HepG2 (cell line): ENCODE data around the gene ARHGEF3. TPM values are rescaled to one million over a fixed set of nuclear protein-coding genes. Genes with fewer than 3 reads are reported as not detected.
A peak's percentile ranks its signal among the peaks of the same experiment; 100 is the strongest.

Experiments
- ISX ChIP-seq: sonication (generic); formaldehyde crosslinking; conservative IDR thresholded peaks from 2 replicates; pipeline ENCODE4 v1.5.0; 2020; ENCODE audit warnings: missing genetic modification reagents
- MXI1 ChIP-seq: IDR thresholded peaks from 3 replicates; pipeline ENCODE4 v1.6.1; 2012; ENCODE audit warnings: low read depth, low read length, inconsistent platforms, borderline replicate concordance
- POLR2G ChIP-seq: fragments of 200-400 bp; formaldehyde crosslinking; IDR thresholded peaks from 2 replicates; pipeline ENCODE4 v1.6.1; 2018; ENCODE audit warnings: mild to moderate bottlenecking, low read depth, low read length, moderate library complexity
- RAD51 ChIP-seq: fragments of 450-650 bp; IDR thresholded peaks from 2 replicates; pipeline ENCODE4 v1.6.1; 2016; ENCODE audit warnings: borderline replicate concordance
- ZBTB7A ChIP-seq: sonication (generic); formaldehyde crosslinking; IDR thresholded peaks from 2 replicates; pipeline ENCODE4 v1.8.0; 2022; ENCODE audit warnings: mild to moderate bottlenecking, missing genetic modification reagents
- ZIK1 ChIP-seq: sonication (generic); formaldehyde crosslinking; IDR thresholded peaks from 2 replicates; pipeline ENCODE4 v1.5.0; 2020; ENCODE audit warnings: mild to moderate bottlenecking, low read depth, missing genetic modification reagents, borderline replicate concordance
- ZNF224 ChIP-seq: sonication (generic); formaldehyde crosslinking; IDR thresholded peaks from 2 replicates; pipeline ENCODE4 v1.5.0; 2020; ENCODE audit warnings: mild to moderate bottlenecking, missing genetic modification reagents
- ZNF331 ChIP-seq: sonication (generic); formaldehyde crosslinking; IDR thresholded peaks from 2 replicates; pipeline ENCODE4 v1.4.0; 2020; ENCODE audit warnings: missing genetic modification reagents
- ZNF619 ChIP-seq: sonication (generic); formaldehyde crosslinking; IDR thresholded peaks from 2 replicates; pipeline ENCODE4 v1.4.0; 2020; ENCODE audit warnings: mild to moderate bottlenecking, missing genetic modification reagents
- polyA plus RNA-seq, 8 experiments: library from polyadenylated mRNA; depleted of rRNA in 3 of 8; stranded (reverse) in 7 of 8; unstranded in 1 of 8; fragments of >200 nt; fragmentation: Illumina TruSeq in 4 of 8; extraction: Trizol in 4 of 8; gene quantifications; 2 replicates each; pipeline versions ENCODE4 v1.2.1 to v1.2.3, GENCODE V29; 2011 to 2016; ENCODE audit warnings: low read depth in 4 of 8, missing spikeins in 1 of 8, mixed read lengths in 1 of 8; ENCODE audit not compliant: insufficient read depth in 1 of 8
- total RNA-seq, 5 experiments: library from RNA; depleted of rRNA; stranded (reverse); fragments of >200 nt; fragmentation: Illumina TruSeq; extraction: Trizol; gene quantifications; 2 replicates each; pipeline ENCODE4 v1.2.3, GENCODE V29; 2016; ENCODE audit warnings: low read depth in 1 of 5
- TF ChIP-seq, protein P1 (sequence below): sonication (generic); formaldehyde crosslinking; IDR thresholded peaks from 2 replicates; pipeline ENCODE4 v1.4.0; 2020; ENCODE audit warnings: missing genetic modification reagents
- TF ChIP-seq, protein P2 (sequence below): sonication (generic); formaldehyde crosslinking; IDR thresholded peaks from 2 replicates; pipeline ENCODE4 v1.4.0; 2020; ENCODE audit warnings: mild to moderate bottlenecking, low read depth, missing genetic modification reagents
- TF ChIP-seq, protein P3 (sequence below): sonication (generic); formaldehyde crosslinking; IDR thresholded peaks from 2 replicates; pipeline ENCODE4 v1.4.0; 2020; ENCODE audit warnings: low read depth, missing genetic modification reagents
- TF ChIP-seq, protein P4 (sequence below): IDR thresholded peaks from 2 replicates; pipeline ENCODE4 v1.6.1; 2012; ENCODE audit warnings: inconsistent platforms
- TF ChIP-seq, protein P5 (sequence below): sonication (generic); formaldehyde crosslinking; conservative IDR thresholded peaks from 2 replicates; pipeline ENCODE4 v1.8.1; 2023; ENCODE audit warnings: missing genetic modification reagents
- TF ChIP-seq, protein P6 (sequence below): sonication (generic); formaldehyde crosslinking; IDR thresholded peaks from 2 replicates; pipeline ENCODE4 v1.5.1; 2020; ENCODE audit warnings: mild to moderate bottlenecking, missing genetic modification reagents, moderate library complexity

Gene ARHGEF3
- total and polyA plus RNA-seq, 2 of the 13 experiments (the other 11 are each of a cell fraction or from before 2014, with no cell fraction given): 14.8 to 23.1 TPM

DNA sequence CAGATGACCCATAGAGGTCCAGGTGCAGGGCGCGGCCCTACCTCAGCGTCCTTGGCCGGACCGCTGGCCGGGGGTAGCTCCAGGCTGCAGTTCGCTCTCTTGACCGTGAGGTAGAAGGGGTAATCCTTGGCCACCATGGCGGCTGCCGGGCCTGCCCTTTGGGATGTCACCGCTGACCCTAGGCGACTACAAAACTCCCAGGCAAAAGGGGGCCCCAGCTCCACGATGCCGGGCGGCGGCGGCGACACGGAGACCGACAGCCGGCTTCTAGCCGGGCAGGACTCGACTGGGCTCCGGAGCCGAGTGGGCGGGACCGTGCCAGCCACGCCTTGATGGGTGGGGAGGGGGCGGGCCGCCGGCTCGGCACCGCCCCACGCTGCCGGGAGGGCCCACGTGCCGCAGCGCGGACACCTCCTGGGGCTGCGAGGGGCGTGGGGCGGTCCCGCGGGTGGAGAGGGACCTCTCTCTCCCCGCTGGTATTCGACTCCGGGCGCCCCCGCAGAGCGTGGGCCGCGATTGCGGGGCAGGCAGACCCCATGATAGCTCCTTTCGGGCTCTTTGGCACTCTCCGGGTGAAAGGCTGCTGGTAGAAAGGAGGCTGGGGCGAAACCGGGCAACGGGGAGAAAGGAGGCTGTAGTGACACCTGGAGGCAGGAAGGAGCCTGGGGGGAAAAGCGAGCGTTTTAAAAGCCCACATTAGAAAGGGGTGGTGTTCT, at the start of gene ARHGEF3 (continued):
- TF ChIP-seq MXI1 (peak; percentile 91), POLR2G (peak; percentile 88), ZIK1 (peak; percentile 37; the same call in 1 of the 2 replicates), ISX (CRISPR knock-in tag) (no peak), RAD51 (no peak), ZNF331 (CRISPR knock-in tag) (no peak), ZNF619 (peak; percentile 87; the same call in 1 of the 2 replicates), ZBTB7A (CRISPR knock-in tag) (no peak), ZNF224 (CRISPR knock-in tag) (0 out of 2 replicates have a peak, but pooled peaks have one; percentile 7)
- TF ChIP-seq, protein P1, sequence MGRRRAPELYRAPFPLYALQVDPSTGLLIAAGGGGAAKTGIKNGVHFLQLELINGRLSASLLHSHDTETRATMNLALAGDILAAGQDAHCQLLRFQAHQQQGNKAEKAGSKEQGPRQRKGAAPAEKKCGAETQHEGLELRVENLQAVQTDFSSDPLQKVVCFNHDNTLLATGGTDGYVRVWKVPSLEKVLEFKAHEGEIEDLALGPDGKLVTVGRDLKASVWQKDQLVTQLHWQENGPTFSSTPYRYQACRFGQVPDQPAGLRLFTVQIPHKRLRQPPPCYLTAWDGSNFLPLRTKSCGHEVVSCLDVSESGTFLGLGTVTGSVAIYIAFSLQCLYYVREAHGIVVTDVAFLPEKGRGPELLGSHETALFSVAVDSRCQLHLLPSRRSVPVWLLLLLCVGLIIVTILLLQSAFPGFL (CRISPR knock-in tag): no peak
- TF ChIP-seq, protein P2, sequence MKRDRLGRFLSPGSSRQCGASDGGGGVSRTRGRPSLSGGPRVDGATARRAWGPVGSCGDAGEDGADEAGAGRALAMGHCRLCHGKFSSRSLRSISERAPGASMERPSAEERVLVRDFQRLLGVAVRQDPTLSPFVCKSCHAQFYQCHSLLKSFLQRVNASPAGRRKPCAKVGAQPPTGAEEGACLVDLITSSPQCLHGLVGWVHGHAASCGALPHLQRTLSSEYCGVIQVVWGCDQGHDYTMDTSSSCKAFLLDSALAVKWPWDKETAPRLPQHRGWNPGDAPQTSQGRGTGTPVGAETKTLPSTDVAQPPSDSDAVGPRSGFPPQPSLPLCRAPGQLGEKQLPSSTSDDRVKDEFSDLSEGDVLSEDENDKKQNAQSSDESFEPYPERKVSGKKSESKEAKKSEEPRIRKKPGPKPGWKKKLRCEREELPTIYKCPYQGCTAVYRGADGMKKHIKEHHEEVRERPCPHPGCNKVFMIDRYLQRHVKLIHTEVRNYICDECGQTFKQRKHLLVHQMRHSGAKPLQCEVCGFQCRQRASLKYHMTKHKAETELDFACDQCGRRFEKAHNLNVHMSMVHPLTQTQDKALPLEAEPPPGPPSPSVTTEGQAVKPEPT: peak; percentile 58; the same call in 1 of the 2 replicates
- TF ChIP-seq, protein P3, sequence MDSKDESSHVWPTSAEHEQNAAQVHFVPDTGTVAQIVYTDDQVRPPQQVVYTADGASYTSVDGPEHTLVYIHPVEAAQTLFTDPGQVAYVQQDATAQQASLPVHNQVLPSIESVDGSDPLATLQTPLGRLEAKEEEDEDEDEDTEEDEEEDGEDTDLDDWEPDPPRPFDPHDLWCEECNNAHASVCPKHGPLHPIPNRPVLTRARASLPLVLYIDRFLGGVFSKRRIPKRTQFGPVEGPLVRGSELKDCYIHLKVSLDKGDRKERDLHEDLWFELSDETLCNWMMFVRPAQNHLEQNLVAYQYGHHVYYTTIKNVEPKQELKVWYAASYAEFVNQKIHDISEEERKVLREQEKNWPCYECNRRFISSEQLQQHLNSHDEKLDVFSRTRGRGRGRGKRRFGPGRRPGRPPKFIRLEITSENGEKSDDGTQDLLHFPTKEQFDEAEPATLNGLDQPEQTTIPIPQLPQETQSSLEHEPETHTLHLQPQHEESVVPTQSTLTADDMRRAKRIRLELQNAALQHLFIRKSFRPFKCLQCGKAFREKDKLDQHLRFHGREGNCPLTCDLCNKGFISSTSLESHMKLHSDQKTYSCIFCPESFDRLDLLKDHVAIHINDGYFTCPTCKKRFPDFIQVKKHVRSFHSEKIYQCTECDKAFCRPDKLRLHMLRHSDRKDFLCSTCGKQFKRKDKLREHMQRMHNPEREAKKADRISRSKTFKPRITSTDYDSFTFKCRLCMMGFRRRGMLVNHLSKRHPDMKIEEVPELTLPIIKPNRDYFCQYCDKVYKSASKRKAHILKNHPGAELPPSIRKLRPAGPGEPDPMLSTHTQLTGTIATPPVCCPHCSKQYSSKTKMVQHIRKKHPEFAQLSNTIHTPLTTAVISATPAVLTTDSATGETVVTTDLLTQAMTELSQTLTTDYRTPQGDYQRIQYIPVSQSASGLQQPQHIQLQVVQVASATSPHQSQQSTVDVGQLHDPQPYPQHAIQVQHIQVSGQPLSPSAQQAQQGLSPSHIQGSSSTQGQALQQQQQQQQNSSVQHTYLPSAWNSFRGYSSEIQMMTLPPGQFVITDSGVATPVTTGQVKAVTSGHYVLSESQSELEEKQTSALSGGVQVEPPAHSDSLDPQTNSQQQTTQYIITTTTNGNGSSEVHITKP (CRISPR knock-in tag): no peak
- TF ChIP-seq, protein P4, sequence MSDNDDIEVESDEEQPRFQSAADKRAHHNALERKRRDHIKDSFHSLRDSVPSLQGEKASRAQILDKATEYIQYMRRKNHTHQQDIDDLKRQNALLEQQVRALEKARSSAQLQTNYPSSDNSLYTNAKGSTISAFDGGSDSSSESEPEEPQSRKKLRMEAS: peak; percentile 98
- TF ChIP-seq, protein P5, sequence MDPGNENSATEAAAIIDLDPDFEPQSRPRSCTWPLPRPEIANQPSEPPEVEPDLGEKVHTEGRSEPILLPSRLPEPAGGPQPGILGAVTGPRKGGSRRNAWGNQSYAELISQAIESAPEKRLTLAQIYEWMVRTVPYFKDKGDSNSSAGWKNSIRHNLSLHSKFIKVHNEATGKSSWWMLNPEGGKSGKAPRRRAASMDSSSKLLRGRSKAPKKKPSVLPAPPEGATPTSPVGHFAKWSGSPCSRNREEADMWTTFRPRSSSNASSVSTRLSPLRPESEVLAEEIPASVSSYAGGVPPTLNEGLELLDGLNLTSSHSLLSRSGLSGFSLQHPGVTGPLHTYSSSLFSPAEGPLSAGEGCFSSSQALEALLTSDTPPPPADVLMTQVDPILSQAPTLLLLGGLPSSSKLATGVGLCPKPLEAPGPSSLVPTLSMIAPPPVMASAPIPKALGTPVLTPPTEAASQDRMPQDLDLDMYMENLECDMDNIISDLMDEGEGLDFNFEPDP (CRISPR knock-in tag): no peak
- TF ChIP-seq, protein P6, sequence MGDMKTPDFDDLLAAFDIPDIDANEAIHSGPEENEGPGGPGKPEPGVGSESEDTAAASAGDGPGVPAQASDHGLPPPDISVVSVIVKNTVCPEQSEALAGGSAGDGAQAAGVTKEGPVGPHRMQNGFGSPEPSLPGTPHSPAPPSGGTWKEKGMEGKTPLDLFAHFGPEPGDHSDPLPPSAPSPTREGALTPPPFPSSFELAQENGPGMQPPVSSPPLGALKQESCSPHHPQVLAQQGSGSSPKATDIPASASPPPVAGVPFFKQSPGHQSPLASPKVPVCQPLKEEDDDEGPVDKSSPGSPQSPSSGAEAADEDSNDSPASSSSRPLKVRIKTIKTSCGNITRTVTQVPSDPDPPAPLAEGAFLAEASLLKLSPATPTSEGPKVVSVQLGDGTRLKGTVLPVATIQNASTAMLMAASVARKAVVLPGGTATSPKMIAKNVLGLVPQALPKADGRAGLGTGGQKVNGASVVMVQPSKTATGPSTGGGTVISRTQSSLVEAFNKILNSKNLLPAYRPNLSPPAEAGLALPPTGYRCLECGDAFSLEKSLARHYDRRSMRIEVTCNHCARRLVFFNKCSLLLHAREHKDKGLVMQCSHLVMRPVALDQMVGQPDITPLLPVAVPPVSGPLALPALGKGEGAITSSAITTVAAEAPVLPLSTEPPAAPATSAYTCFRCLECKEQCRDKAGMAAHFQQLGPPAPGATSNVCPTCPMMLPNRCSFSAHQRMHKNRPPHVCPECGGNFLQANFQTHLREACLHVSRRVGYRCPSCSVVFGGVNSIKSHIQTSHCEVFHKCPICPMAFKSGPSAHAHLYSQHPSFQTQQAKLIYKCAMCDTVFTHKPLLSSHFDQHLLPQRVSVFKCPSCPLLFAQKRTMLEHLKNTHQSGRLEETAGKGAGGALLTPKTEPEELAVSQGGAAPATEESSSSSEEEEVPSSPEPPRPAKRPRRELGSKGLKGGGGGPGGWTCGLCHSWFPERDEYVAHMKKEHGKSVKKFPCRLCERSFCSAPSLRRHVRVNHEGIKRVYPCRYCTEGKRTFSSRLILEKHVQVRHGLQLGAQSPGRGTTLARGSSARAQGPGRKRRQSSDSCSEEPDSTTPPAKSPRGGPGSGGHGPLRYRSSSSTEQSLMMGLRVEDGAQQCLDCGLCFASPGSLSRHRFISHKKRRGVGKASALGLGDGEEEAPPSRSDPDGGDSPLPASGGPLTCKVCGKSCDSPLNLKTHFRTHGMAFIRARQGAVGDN (CRISPR knock-in tag): peak; percentile 96
